Measurements from ENCODE around the gene POLR1A.
A peak's percentile ranks its signal among the peaks of the same experiment; 100 is the strongest.

Gene POLR1A

DNA sequence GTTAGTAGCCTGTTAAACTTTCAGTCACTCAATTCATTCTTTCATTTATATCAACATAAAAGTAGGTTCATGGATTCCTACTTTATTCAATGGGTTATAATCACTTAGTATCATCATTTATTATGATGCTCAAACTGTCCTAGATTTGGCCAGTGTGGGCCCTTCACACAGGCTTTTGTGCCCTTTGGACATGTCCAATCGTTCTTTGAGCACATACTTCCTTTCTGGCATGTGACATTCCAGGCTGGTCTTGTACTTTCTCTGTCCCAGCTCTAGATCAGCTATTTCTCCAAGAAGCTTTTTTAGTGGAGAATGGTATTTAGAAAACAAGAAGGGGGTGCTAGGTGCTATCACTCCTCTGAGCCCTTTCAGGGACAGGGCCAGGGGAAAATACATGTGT lies 11.5 kb downstream of the POLR1A start:
- DNase-seq: no peak

DNA sequence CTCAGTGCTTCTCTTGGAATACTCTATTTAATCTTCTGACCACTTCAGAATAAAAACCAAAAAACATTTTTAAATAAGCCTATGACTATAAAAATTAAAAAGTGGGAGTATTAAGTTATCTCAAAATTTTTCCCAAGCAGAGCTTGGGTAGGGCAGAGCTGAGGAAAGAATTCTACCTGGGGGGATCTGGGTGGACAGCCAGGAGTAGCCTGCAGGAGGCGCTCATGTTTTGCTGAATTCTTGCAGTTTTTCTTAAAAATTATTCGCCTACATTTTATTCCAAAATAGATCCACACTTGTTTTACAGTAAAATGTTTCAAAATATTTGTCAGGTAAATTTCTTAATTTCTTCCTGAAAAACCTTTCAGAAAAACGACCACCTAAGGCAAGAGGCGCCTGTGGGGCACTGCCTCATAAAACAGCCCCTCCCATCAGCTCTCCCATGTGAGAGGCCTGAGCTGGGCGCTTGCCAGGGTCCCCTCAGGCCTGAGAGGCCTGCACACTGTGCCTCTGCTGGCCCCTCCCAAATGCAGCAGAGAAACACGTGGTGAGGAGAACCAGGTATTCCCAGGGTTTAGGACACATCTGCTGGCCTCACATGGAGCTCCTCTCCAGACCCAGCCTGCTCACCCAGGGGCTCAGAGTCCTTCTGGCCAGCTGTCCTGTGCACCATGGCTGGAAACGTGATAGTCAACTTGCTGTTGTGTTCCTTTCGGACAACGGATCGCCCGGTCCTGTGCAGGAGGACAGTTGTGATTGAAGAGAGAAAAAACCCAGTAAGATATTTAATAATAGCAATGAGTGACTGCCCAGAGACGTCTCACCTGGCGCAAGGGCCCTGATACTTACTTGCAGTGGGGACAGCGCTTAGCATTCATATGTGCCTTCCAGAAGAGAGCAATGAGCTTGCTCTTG lies 17.5 kb downstream of the POLR1A start:
- no peak for DNase-seq

DNA sequence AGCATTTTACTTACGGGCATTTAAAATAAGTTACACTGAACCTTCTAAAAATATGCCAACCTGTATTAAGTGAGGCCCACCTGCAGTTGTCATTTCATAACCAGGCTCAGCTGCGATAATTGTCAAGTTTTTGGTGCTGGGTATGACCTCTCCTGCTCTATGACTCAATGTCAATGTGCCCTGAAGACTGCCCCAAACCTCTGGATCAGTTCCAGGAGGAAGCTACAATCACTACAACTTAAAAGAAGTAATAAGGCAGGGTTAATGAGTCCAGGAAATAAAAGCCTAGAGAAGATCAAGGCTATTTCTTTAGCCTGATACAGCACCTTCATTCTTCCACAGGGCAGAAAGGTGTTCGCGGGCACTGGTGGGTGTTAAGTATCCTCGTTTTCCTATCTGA lies 22.9 kb downstream of the POLR1A start:
- DNase-seq: no peak

DNA sequence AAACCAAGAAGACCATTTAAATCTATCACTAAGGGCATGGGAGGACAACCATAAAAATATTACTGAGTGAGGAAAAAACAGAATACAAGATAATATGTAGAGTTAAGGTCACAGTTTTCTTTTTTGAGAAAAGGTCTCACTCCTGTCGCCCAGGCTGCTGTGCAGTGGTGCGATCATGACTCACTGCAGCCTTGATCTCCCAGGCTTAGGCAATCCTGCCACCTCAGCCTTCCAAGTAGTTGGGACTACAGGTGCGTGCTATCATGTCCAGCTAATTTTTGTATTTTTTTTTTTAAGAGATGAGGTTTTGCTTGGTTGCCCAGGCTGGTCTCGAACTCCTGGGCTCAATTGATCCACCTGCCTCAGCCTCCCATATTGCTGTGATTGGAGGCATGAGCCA lies 24.0 kb downstream of the POLR1A start:
- DNase-seq: no peak

DNA sequence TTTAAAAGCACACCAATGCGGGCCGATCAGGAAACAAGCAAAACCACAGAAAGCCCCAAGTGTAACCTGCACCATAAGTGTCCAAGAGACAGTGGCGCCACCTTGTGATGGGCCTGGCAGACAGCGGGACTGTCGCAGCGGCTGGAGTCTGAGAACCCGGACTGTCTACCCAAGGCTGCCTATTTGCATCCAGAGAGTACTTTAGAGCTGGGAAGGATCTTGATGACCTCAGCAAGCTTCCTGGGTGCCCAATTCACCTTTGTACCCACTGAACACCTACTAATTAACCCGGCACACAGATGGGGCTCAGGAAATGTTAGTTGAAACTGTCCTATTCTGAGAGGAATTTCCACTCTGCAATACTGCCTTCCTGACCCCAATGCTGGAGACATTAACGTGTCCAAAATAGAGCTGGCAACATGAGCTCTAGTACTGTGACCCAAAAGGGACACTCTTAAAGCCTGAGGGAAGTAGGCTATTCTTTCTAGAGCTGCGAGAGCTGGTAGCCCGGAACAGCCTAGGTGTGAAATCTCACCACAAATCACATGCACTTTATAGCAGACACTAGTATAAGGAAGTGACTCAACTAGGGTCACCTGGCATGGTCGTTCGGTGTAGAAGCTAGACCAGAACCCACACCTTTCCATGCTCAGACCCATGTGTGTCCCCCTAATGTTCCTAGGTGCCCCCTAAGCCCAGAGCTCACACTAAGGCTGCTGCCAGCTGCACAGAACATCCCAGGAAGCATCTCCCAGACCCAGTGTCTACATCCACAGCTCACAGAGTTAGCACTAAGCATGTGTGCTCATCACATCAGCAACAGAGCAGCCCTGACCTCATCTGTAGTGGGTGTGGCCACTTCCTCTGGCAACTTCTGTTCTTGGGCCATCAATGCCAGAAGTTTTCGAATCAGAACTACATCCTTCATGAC lies 25.4 kb downstream of the POLR1A start:
- peak; percentile 74 to 76 for DNase-seq

DNA sequence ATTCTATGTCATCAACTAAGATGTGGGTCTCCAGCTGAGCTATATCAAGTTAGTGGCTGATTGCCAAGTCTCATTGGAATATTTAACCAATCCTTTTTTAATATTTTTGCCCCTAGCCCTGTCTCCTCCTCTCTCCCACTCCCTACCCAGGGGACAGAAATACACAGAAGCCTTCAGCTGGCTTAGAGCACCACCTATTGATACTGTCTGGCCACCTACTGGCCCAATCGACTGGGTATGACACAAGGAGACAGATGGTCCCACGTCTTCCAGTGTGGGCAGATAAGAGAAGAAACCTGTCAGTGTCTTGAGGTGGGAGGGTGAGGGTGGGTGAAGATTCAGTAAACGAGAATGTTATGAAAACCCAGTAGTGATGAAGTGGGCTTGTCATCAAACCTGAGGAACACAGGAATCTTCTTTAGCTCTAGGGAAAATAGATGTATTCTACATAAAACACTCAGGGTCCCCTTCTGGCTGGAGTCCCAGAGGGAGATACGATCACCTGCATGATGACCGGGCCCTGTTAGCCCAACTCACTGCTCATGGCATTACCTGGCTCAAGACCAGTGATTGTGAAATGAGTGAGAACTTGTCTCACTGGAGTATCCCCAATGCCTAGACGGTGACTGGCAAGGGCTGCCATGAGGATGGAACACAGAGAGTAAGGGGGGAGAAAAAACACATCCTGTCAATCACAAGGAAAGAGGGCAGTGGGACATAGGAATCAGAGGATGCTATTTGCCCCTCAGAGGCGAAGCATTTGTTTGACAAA lies 26.7 kb downstream of the POLR1A start:
- no peak for DNase-seq

DNA sequence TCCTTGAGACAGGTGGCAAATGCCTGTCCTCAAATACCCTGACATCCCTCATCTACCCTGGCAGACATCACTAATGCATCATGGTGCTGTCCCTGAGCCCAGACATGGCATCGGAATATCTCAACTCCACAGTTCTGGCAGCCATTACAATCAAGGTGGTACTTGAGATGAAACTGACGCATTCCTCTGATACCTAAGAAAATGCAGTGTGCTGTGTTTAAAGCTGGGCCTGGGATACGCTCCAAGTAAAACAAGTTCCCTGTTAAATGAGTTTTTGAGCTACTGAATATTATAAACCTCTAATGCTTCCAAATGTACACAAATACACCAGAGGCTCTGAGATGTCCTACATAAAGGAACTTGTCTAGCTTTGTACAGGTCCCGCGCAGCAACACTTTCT lies 29.8 kb downstream of the POLR1A start:
- no peak for DNase-seq

DNA sequence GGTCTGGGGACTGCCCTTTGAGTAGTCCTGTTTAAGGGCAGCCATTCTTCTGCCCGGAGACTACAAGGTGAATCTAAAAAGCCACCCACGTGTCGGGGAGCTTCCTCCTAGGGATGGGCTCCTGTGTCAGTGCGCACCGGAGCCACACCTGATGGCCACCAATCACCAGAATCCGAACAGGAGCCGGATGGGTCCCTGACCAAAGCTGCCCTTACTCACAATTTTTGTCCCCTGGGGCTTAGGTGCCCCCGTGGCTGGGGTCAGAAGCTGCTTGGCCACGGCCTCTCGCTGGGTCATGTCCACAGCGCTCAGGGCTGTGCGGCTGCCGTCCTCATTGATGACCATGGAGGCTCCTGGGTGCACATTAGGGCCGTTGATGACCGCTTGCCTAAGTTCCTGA lies 30.9 kb downstream of the POLR1A start:
- DNase-seq: no peak

DNA sequence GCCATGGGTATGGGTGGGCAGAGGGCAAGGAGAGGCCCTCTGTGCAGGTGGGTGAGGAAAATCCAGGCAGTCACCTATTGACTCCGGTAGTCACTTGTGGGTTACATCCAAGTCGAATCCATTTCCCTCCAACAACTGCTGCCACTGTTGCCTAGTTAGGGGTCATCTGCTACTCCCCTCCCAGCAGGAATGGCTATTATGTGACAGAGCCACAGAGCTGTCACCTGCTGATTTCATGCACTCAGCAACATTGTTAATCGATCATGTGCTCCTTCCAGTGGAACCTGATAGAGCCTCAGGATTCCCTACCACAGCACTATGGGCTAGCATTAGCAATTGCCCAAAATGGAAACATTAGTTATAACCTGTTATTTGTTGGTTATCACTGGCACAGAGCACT lies 31.4 kb downstream of the POLR1A start:
- DNase-seq: no peak

DNA sequence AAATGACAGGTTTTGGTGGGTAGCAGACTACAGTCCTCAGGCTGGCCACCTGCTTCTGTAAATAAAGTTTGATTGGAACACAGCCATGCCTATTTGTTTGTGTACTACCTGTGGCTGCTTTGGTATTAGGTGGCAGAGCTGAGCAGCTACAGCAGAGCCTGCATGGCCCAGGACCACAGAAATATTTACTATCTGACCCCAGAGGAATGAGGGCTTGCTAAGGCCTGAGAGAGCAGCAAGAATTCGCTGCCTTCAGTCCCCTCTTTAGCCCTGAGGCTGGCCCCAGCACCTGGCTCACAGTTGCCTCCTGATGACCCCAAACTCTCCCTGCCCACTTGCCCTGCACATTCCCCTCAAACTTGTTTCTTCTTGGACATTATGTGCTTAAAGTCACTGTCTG lies 32.5 kb downstream of the POLR1A start:
- DNase-seq: no peak

DNA sequence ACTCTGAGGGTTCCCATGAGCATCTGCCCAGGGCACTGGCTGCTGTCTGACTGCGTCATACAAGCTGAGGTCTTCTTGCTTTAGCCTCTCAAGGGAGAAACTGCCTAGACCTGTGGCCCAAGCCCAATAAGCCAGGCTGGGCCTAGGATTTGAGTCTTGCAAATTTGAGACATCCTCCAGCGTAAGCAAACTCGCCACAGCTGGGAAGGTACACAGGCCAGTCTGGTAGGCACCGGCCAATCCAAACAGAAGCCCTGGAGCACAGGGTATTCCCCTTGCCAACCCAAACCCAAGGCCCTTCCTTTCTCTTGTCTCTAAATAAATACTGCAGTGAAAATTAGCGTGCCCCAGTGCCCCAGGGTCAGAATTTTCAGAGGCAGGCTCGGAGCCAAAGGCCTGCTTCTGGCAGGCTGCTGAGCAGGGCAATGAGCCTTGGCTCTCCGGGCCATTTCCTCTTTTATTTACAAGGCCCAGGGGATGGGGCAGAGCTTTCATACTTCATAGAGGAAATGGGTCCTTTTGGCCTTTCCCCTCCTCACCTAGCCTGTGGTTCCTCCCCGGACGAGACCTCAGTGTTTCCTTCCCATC lies 33.3 kb downstream of the POLR1A start:
- DNase-seq: no peak

DNA sequence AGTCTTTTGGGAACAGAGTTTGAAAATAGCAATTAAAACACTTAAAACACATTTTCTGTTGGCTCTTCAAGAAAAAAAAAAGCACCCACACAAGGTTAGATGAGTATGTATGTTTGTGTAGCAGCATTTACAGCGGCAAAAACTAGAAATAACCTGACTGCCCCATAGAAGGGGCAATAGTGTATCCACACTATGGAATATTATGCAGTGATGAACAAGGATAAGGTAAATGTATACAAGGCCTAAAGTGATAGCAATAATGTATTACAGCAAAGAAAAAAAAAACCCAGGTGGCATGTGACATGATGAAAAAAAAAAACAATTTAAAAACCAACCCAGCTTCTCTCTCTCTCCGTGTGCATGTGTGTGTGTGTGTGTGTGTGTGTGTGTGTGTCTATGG lies 34.8 kb downstream of the POLR1A start:
- DNase-seq: no peak

DNA sequence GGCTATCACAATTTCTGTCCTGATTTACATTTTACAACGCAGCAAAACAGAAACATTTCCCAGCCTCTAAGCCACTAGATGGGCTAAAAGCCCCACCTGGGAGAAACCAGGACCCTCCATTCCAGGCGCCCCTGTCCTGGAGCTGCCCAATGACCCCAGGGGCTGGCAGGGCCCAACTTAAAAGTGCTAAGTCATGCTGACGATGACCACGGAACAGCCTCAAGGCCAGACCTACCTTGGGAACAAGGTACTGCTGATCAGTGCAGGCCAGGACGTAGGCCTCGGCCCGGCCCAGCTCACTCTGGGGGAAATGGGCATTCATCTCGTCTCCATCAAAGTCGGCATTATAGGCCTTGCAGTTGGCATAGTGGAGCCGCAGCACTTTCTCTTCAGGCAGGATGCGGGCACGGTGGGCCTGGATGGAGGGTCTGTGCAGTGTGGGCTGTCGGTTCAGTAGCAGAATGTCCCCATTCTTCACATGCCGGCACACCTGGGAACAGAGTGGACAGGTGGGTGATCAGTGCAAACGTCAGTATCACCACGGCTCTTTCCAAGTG lies 35.8 kb downstream of the POLR1A start:
- DNase-seq: no peak

DNA sequence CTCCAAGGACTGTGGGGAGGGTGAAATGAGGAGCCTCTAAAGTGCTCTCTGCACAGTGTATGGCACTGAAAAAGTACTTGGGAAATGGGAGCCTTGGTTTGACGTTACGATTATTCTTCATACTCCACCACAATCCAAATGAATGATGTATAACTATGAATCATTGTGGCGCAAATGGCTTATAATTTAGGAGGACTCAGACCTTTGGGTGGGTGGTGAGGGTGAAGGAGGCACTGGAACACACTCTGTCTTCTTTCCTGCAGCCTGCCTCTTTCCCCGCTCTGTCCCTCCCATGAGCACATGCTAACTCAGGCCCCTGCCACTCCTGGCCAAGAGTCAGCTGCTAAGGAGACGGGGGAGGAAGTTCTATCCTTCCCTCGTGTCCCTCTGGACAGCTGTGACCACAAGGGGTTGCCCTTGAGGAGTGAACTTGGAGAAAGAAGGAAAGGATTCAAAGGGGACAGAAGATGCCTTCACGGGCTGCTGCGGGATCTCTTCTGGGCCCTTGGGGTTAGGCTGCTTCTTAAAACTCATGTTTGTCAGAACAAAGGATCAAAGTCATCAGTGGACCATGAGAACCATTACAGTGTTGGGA lies 36.5 kb downstream of the POLR1A start:
- DNase-seq: no peak

DNA sequence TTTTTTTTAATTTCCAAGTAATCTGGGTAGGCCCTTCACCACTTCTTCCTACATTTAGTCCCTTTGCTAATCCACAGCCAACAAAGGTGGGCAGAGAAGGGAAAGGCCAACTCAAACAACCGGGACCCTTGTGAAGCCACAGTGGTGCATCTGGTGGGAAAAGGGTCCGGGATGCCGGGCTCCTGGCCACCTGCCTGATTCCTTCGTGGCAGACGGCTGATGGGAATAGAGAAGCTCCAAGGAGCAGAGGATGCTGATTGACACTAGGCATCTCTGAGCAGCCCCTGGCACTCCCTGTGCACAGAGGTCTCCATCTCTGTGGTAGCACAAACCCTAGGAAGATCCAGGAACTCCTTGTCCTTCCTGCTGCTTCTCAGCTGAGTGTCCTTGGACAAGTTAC lies 37.0 kb downstream of the POLR1A start:
- no peak for DNase-seq

DNA sequence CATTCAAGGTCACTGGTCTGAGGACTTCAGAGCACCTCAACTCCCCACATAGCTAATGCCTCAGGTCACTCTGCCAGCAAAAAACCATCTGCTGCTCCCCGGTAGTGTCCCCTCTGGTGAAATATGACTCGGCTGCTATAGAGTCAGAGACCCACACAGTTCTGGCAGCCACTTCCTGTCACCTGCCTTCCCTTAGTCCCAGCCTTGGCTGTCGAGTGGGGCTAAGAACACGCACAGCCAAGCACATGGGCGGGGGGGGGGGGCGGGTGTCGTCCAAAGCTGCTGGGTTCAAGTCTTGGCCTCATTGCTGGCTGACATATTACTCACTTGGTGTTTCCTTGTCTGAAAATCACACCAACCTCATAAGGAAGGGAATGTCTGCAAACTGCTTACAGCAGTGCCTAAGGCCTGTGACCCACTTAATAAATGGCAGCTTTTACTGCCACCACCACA lies 37.5 kb downstream of the POLR1A start:
- peak in 1 of 2 experiments; percentile 21 for DNase-seq

DNA sequence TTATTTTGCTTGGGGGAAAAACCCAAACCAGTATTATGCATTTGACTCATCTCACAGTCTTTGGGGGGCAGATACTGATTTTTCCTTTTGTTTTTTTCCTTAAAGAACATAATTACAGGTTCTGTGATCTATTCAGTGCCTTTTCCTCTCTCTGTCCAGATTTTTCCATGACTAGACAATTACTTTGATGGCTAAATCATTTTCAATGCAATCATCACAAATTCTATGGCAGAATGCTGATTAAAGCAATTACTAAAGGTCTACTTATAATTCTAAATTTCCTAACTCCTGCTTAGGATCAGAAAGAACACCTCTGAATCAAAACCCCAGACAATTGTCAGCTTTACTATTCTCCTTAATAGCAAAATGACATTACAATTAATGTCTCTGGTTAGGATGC lies 38.8 kb downstream of the POLR1A start:
- DNase-seq: no peak

DNA sequence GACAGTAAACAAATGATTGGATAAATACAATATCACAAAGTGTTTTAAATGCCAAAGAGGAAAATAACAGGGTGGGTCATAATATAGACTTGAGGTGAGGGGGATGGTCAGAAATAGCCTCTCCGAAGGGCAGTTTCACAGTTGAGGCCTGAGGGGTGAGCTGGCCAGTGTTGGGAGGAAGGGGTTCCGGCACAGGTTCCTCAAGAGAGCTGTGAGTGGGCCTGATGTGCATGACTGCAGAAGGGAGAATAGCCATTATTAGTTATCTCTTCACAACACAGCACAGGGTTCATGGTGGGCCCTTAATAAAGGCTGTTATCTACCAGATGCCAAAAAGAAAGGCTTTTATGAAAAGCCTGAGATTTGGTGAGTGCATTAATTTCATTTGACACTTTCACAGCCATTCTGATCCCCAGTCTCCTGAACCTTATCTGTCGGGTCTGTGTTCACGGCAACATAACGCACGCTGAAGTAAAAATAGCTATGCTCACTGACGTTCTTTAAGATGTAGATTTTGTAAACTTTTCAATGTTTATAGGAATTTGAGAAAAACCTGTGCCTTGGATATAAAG lies 39.6 kb downstream of the POLR1A start:
- DNase-seq: no peak

DNA sequence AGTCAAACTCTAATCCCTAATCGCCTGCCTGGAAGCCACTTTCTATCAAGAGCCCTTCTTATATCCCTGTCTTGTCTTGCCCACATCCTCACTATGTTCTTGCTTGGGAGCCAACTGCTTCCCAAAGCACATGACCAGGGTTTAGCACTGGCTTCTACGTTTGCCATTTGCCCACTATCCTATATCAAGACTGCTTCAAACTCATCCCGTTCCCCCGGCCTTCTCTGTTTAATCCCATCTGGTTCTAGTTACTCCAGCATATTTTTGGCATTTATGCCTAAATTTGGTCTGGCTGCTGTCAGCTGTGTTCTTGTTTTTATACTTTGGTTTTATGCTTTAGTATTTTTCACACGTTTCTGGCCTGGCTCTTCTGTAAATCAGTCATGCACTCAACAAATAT lies 40.2 kb downstream of the POLR1A start:
- no peak for DNase-seq

DNA sequence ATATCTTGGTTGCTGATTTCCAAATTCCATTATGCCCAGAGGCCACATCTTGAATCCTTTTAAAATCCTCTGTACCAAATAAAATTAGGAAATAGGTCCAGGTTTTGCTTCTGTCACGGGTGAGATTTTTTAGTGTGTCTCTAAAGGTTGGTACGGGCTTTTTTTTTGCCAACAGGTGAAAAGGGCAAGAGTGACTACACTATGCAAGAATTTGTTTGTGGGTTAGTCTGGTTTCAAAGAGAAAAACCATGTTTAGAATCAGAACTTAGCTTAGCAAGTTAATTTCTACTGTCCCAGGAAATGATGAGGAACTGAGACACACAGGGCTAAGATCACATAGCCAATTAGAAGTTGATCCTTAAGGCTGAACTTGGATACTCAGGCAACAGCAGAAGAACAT lies 41.7 kb downstream of the POLR1A start:
- DNase-seq: no peak

DNA sequence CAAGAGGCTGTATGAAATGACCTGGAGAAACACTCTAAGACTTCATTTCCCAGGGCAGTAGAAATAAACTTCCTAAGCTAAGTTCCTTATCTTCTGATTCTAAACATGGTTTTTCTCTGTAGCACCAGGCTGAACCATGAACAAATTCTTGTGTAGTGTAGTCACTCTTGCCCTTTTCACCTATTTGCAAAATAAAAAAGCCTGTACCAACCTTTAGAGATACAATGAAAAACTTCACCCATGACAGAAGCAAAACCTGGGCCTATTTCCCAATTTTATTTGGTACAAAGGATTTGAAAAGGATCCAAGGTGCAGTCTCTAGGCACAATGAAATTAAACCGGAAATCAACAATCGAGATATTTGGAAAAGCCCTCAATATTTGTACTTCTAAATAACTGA lies 43.6 kb downstream of the POLR1A start:
- DNase-seq: no peak

All from activated CD4-positive, alpha-beta T cell treated with anti-CD3 and anti-CD28 coated beads, Interleukin-2, amount 50 U/mL, for 4 hours (primary cell).